HG03039 (cell line): ENCODE data around the gene HID1.

ENCODE experiments used
- ATAC-seq: cut with Tn5 transposase; IDR thresholded peaks from one replicate; pipeline ENCODE4 v1.9.1; 2021; ENCODE audit warnings: mild to moderate bottlenecking, moderate library complexity; ENCODE audit not compliant: unreplicated experiment

HID1 gene

DNA sequence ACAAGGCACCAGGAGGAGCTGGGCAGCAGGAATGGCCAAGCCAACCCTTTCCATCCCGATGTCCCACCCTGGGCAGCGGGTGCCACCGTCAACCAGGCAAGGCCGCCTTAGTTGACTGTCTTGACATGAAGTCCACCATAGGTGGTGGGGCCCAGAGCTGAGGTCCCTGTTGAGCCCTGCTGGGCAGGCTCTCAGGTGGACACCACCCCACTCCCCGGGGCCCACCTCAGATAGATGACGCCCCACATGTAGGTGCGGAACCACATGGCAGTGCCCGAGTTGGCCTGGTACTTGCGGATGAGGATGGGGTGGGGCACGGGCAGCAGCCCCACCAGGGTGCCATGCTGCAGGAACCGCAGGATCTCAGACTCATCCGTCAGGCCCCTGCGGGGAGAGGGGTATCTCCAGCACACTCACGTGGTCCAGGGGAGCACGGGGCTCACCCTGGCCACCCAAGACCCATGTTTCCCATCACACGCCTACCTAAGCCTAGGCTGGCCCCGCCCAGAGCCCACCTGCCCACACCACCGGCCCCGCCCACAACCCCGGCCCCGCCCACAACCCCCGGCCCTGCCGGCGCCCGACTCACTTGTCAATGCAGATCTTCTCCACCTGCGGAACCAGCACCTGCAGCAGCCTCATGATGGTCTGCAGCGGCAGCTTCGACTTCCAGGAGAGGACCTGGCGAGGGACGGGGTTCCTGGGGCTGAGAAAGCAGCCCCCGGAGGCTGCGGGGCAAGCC lies 20.7 kb downstream of the HID1 start:
- no peak for ATAC-seq

DNA sequence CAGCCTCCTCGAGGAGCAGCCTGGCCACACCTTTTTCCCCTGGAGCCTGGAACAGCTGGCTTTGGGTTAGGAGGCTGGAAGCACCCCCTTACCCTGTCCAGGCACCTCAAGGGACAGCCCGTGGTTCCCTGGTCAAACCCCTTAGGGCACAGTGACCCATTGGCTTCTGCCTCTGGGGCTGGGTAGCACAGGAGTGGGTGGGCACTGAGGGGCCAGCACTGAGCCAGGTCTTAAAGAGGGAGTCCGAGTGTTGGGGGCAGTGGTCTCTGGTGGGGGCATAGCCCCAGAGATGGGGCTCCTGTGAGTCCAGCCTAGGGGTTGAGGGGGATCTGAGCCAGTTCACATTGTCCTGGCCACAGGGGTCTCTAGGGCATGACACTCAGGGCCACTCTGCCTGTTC lies 21.5 kb downstream of the HID1 start:
- no peak for ATAC-seq

- no peak for ATAC-seq
These were observed 22.4 kb downstream of the HID1 start for GRCh38 chr17:74950207-74950606.

- ATAC-seq: no peak
These were observed 23.0 kb downstream of the HID1 start for GRCh38 chr17:74949455-74950115.

GRCh38 chr17:74947041-74947754 lies 25.4 kb downstream of the HID1 start:
- ATAC-seq: no peak

GRCh38 chr17:74946641-74947040 lies 25.9 kb downstream of the HID1 start:
- ATAC-seq: no peak

GRCh38 chr17:74945543-74945942 lies 27.0 kb downstream of the HID1 start:
- ATAC-seq: no peak

DNA sequence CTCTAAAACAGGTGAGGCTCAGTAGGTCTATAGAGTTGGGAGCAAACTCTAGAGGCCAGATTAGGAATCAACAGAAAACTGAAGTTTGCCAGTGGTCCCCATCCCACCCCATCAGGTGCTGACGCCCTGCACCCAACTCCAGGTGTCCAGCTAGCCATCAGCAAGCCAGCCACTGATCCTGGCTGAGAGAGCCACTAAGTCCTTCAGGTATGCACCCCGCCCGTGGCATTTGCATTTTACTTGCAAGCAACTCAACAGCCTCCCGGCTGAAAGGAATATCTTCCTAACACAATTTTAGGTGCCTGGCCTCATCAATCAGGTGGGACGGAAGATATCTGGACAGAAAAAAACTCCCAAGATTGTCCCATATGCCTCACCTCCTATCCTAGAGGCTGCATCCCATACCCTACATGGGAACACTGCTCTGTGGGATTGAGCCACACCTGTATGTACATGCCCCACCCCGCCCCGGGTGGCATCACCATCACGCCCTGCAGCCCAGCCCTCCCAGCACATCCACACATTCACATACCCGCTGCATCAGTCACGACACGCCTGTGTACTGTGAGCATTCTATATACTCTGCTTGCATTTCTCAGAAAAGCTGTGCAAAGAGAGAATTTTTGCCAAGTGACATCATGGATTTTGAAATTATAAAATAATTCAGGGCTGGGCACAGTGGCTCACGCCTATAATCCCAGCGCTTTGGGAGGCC lies 28.6 kb downstream of the HID1 start:
- no peak for ATAC-seq

- ATAC-seq: no peak
These were observed 31.3 kb downstream of the HID1 start for GRCh38 chr17:74941128-74941725.

GRCh38 chr17:74939534-74939933 lies 33.0 kb downstream of the HID1 start:
- ATAC-seq: no peak

- no peak for ATAC-seq
These were observed 34.2 kb downstream of the HID1 start for GRCh38 chr17:74938194-74938950.

DNA sequence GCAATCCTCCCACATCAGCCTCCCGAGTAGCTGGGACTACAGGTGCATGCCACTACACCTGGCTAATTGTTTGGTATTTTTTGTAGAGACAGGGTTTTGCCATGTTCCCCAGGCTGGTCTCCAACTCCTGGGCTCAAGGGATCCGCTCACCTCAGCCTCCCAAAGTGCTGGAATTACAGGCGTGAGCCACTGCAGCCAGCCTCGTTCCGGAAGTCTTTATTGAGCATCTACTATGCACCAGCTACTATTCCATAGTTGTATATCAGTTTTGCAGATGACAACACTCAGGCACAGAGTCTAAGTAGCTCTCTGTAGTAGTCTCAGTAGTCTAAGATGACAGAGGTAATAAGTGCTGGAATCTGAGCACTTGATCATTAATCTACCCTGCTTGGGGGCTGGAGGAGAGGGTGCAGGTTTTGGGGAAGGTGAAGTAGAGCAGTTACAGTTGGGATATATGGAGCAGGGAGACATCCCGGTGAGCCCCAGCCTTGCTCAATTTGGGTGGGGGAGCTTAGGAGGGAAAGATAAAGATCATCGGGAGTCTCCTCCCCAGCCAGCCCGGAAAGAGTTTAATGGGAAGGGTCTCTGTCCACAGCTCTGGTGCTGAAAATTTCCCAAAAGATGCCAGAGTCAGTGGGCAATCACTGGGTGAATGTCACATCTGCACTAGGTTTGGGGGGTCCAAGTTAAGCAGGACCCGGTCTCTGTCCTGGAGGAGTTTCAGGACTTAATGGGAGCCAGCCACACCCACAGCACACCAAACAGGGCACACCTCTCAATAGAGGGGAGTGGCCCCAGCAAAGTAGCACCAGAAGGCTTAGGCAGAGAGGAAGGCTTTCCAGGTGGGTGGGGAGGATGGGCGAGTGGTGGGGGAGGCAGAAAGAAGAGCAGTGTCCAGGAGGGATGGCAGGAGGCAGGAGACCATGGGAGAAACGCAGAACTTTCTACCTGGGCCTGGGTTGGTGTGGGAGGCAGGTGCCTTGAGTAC lies 35.2 kb downstream of the HID1 start:
- ATAC-seq: no peak

GRCh38 chr17:74936470-74936799 lies 36.1 kb downstream of the HID1 start:
- ATAC-seq: no peak

- no peak for ATAC-seq
These were observed 36.7 kb downstream of the HID1 start, which contains the start of gene OTOP3 for GRCh38 chr17:74935585-74936469. Gene OTOP3 (plus strand): TSS chr17:74935898. CDS start chr17:74935922, 24 bp downstream.

- no peak for ATAC-seq
These were observed 37.5 kb downstream of the HID1 start for GRCh38 chr17:74935048-74935447.

DNA sequence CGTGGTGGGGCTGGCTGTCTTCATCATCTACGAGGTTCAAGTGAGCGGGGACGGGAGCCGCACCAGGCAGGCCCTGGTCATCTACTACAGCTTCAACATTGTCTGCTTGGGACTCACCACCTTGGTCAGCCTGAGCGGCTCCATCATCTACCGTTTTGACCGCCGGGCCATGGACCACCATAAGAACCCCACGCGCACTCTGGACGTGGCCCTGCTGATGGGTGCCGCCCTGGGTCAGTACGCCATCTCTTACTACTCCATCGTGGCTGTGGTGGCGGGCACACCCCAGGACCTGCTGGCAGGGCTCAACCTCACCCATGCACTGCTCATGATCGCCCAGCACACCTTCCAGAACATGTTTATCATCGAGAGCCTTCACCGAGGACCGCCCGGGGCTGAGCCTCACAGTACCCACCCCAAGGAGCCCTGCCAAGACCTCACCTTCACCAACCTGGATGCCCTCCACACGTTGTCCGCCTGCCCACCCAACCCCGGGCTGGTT lies 42.0 kb downstream of the HID1 start:
- no peak for ATAC-seq

DNA sequence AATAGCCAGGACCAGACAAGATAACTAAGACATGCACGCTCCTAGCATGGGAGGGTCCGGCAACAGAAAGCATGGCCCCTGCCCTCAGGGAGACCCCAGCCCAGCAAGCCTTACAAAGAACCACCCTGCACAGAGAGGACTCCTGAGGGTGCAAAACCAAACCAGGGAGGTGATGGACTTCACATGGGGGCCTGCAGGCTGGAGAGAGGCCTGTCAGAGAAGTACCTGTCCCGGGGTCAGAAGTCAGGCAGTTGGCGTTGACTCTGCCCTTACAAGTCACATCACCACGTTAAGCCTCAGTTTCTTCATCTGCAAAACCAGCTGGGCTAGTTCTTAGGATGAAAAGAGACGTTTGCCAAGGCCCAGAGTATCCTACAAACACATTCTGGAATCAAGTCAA lies 43.8 kb downstream of the HID1 start:
- ATAC-seq: no peak

DNA sequence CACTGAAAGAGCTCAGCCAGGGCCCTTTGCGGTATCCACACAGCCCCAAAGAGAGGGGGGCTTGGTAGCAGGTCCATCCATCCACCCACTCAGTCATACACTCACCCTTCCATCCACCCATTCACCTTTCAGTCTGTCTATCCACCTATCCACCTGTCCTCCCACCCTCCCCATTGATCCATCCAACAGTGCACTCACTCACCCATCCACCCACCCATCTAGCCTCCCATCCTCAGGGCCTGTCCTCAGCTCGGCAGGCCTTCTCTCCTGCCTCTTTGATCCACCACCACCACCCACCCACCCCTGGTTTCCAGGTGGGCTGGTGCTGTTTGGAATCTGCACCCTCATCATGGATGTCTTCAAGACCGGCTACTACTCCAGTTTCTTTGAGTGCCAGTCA lies 47.3 kb downstream of the HID1 start:
- no peak for ATAC-seq
